ENCODE measurements around the gene DAAM2. TPM values are rescaled to one million over a fixed set of nuclear protein-coding genes. Genes with fewer than 3 reads are reported as not detected.

Gene DAAM2
- total RNA-seq, 3 donors from 2014 or later = 16.2 to 59.5 (median 41.3) TPM

- peak overlapping the region in 1 of 2 donors; percentile 58 for H3K27ac ChIP-seq
Observed at GRCh38 chr6:39829331-39829730, 37.2 kb downstream of the DAAM2 start.

GRCh38 chr6:39830444-39830843, 38.3 kb downstream of the DAAM2 start:
- no peak for TF ChIP-seq POLR2AphosphoS5 (IDR thresholded peaks at IDR 0.05)
- TF ChIP-seq POLR2A (IDR thresholded peaks at IDR 0.05) = no peak
- no peak for TF ChIP-seq CTCF (IDR thresholded peaks at IDR 0.05)
- DNase-seq (ENCODE audit: low spot score in 2 of 2) = no peak
- no peaks in the 10 kb centered on the region for H3K9me3 ChIP-seq
- peak overlapping the region in 1 of 2 donors; percentile 58 for H3K27ac ChIP-seq
- no peaks in the 10 kb centered on the region for H3K36me3 ChIP-seq
- peak overlapping the region in 1 of 3 donors; percentile 2 for H3K4me3 ChIP-seq
- H3K4me1 ChIP-seq = no peaks in the 10 kb centered on the region
- intact Hi-C loops (cut with DNase I; ENCODE audit: low total_unique reads) = loop anchor here (1.0 kb wide), 1 partner anchor 37 kb away; no protein-coding TSS in a partner anchor
- no peaks in the 10 kb centered on the region for H3K27me3 ChIP-seq

More at GRCh38 chr6:39829331-39829730, 37.2 kb downstream of the DAAM2 start:
- no peaks in the 10 kb centered on the region for H3K9me3 ChIP-seq
- intact Hi-C loops (cut with DNase I; ENCODE audit: low total_unique reads) = loop anchor here (1.0 to 5.0 kb wide), 2 partner anchors 24 to 1192 kb away; partner anchors contain the start of gene BTBD9
- DNase-seq (ENCODE audit: low spot score in 2 of 2) = no peak
- no peaks in the 10 kb centered on the region for H3K36me3 ChIP-seq
- H3K27me3 ChIP-seq = no peaks in the 10 kb centered on the region
- H3K4me3 ChIP-seq = no peak overlapping the region
- TF ChIP-seq POLR2A (IDR thresholded peaks at IDR 0.05) (no peak), POLR2AphosphoS5 (IDR thresholded peaks at IDR 0.05) (no peak), CTCF (IDR thresholded peaks at IDR 0.05) (no peak)
- H3K4me1 ChIP-seq = no peaks in the 10 kb centered on the region

GRCh38 chr6:39831701-39832100, 39.5 kb downstream of the DAAM2 start:
- Histone ChIP-seq H3K4me1 (no peaks in the 10 kb centered on the region), H3K9me3 (no peaks in the 10 kb centered on the region), H3K27me3 (no peaks in the 10 kb centered on the region), H3K27ac (no peak overlapping the region), H3K4me3 (no peak overlapping the region), H3K36me3 (no peaks in the 10 kb centered on the region)
- DNase-seq (ENCODE audit: low spot score in 2 of 2) = no peak
- TF ChIP-seq POLR2A (IDR thresholded peaks at IDR 0.05) = no peak
- no peak for TF ChIP-seq CTCF (IDR thresholded peaks at IDR 0.05)
- intact Hi-C loops (cut with DNase I; ENCODE audit: low total_unique reads) = no loop called here

- peak overlapping the region in 1 of 2 donors; percentile 38 for H3K27ac ChIP-seq
- no peaks in the 10 kb centered on the region for H3K4me1 ChIP-seq
- TF ChIP-seq CTCF (IDR thresholded peaks at IDR 0.05) = no peak
- no peak for TF ChIP-seq POLR2A (IDR thresholded peaks at IDR 0.05)
- TF ChIP-seq POLR2AphosphoS5 (IDR thresholded peaks at IDR 0.05) = no peak
- no peaks in the 10 kb centered on the region for H3K9me3 ChIP-seq
- no peaks in the 10 kb centered on the region for H3K27me3 ChIP-seq
- no peak overlapping the region for H3K4me3 ChIP-seq
- no peaks in the 10 kb centered on the region for H3K36me3 ChIP-seq
- intact Hi-C loops (cut with DNase I; ENCODE audit: low total_unique reads) = no loop called here
- DNase-seq (ENCODE audit: low spot score in 2 of 2) = no peak
Observed at GRCh38 chr6:39834278-39834677, 42.1 kb downstream of the DAAM2 start.

- no peaks in the 10 kb centered on the region for H3K27me3 ChIP-seq
- no peaks in the 10 kb centered on the region for H3K36me3 ChIP-seq
- no peaks in the 10 kb centered on the region for H3K4me1 ChIP-seq
- H3K27ac ChIP-seq = peak overlapping the region in 1 of 2 donors; percentile 38
- no peak overlapping the region for H3K4me3 ChIP-seq
- intact Hi-C loops (cut with DNase I; ENCODE audit: low total_unique reads) = no loop called here
- H3K9me3 ChIP-seq = no peaks in the 10 kb centered on the region
- no peak for DNase-seq (ENCODE audit: low spot score in 2 of 2)
- TF ChIP-seq CTCF (IDR thresholded peaks at IDR 0.05) = no peak
- no peak for TF ChIP-seq POLR2A (IDR thresholded peaks at IDR 0.05)
- no peak for TF ChIP-seq POLR2AphosphoS5 (IDR thresholded peaks at IDR 0.05)
Observed at GRCh38 chr6:39834866-39835265, 42.7 kb downstream of the DAAM2 start.

Measured in breast epithelium (tissue), 4 donors.